AG08395 (cell line): Measurements from ENCODE around the gene OR2W1.

ENCODE experiments used
- DNase-seq: peaks from one replicate; pipeline ENCODE4 v3.0.0; 2012; ENCODE audit warnings: mixed read lengths, low spot score

OR2W1 gene

GRCh38 chr6:29045075-29045474, at the start of gene OR2W1:
TSS of gene OR2W1 (minus strand) at chr6:29045175. CDS start at chr6:29045175, 0 bp downstream.
- DNase-seq, result no peak

GRCh38 chr6:29092957-29093356, 48.0 kb upstream of the OR2W1 start:
- DNase-seq, result no peak

- no peak for DNase-seq
Measured at GRCh38 chr6:29087213-29087612, 42.2 kb upstream of the OR2W1 start, which contains the start of gene OR2B3. TSS of gene OR2B3 (minus strand) at chr6:29087313. CDS start at chr6:29087248, 65 bp downstream.

- no peak for DNase-seq
Measured at GRCh38 chr6:29082457-29082856, 37.5 kb upstream of the OR2W1 start.

GRCh38 chr6:29081312-29081711, 36.3 kb upstream of the OR2W1 start:
- DNase-seq, result no peak

GRCh38 chr6:29079203-29079602, 34.2 kb upstream of the OR2W1 start:
- no peak for DNase-seq

- DNase-seq, result no peak
Measured at GRCh38 chr6:29071831-29072723, 27.1 kb upstream of the OR2W1 start.

- no peak for DNase-seq
Measured at GRCh38 chr6:29051680-29052079, 6.7 kb upstream of the OR2W1 start.

GRCh38 chr6:29035951-29036350, 9.0 kb downstream of the OR2W1 start:
- DNase-seq, result no peak

GRCh38 chr6:29028821-29029220, 16.2 kb downstream of the OR2W1 start:
- no peak for DNase-seq

- DNase-seq, result no peak
Measured at GRCh38 chr6:29025927-29026585, 18.9 kb downstream of the OR2W1 start.

GRCh38 chr6:29021434-29021833, 23.5 kb downstream of the OR2W1 start:
- no peak for DNase-seq

GRCh38 chr6:29019629-29020028, 25.3 kb downstream of the OR2W1 start:
- DNase-seq, result no peak

GRCh38 chr6:29017428-29017802, 27.6 kb downstream of the OR2W1 start:
- no peak for DNase-seq

- DNase-seq, result peak; percentile 64
Measured at GRCh38 chr6:29016559-29017427, 28.2 kb downstream of the OR2W1 start.

- DNase-seq, result peak; percentile 9
Measured at GRCh38 chr6:29014729-29015608, 30.0 kb downstream of the OR2W1 start.

- peak; percentile 68 for DNase-seq
Measured at GRCh38 chr6:29011276-29011734, 33.7 kb downstream of the OR2W1 start.

GRCh38 chr6:29009358-29009757, 35.6 kb downstream of the OR2W1 start:
- no peak for DNase-seq

GRCh38 chr6:29008089-29008488, 36.9 kb downstream of the OR2W1 start:
- no peak for DNase-seq

- peak; percentile 83 for DNase-seq
Measured at GRCh38 chr6:29005183-29005885, 39.6 kb downstream of the OR2W1 start, which contains the start of gene ZNF311. TSS of gene ZNF311 (minus strand) at chr6:29005315. CDS start at chr6:29003954, 1,361 bp downstream.
